ENCODE results near the gene RASSF3. TPM values are rescaled to one million over a fixed set of nuclear protein-coding genes. Genes with fewer than 3 reads are reported as not detected.

The RASSF3 gene
- total RNA-seq, 4 donors from 2014 or later, result 149 to 332 (median 182) TPM

DNA sequence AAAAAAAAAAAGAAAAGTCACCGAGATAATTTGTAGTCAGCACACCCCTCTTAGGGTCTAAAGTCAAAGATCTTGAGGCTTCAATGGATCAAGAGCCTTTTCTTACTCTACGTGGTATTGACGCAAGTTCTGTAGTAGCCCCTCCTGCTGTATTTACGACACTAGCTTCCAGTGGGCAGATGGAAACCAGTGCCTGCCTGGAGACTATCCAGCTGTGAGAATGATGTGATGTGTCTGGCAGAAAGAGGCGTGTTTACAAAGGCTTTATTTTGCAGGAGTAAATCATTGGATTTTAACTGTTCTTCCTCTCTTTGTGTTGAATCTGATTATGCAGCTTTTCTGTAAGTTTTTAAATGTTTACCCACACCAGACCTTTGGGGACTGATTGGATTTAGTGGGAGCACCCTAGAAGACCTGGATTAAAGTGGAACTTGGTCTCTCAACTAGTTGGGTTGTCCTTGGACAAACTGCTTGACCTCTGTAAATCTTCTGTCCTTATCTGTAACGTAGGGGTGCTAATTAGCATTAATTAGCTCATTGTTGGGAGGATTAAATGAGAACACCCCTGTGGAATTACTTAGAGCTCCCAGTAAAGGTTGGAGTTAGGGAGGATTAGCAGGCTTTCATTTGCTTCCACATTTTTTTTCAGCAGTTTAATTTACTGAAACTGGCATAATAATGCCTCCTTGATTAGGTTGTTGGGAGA, 72.4 kb downstream of the RASSF3 start:
- peak; percentile 72 for TF ChIP-seq EP300 (IDR thresholded peaks at IDR 0.05)
- TF ChIP-seq POLR2AphosphoS5 (IDR thresholded peaks at IDR 0.05), result peak; percentile 93
- TF ChIP-seq, protein P1, sequence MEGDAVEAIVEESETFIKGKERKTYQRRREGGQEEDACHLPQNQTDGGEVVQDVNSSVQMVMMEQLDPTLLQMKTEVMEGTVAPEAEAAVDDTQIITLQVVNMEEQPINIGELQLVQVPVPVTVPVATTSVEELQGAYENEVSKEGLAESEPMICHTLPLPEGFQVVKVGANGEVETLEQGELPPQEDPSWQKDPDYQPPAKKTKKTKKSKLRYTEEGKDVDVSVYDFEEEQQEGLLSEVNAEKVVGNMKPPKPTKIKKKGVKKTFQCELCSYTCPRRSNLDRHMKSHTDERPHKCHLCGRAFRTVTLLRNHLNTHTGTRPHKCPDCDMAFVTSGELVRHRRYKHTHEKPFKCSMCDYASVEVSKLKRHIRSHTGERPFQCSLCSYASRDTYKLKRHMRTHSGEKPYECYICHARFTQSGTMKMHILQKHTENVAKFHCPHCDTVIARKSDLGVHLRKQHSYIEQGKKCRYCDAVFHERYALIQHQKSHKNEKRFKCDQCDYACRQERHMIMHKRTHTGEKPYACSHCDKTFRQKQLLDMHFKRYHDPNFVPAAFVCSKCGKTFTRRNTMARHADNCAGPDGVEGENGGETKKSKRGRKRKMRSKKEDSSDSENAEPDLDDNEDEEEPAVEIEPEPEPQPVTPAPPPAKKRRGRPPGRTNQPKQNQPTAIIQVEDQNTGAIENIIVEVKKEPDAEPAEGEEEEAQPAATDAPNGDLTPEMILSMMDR (IDR thresholded peaks at IDR 0.05), result no peak
- H3K27ac ChIP-seq, result peak overlapping the region; percentile 62 to 90 (median 84)
- H3K36me3 ChIP-seq, result peaks cover 0 to 24% of the 10 kb centered on the region in 2 donors
- peak; percentile 82 for ATAC-seq
- WGBS, 2 donors (ENCODE audit: low coverage in 1 of 2), result 16 to 37% methylated on average over 5 to 6 of the region's 6 CpGs
- no peak overlapping the region for H3K4me3 ChIP-seq
- no peaks in the 10 kb centered on the region for H3K27me3 ChIP-seq
- H3K9me3 ChIP-seq, result no peaks in the 10 kb centered on the region
- peaks cover 6 to 84% (median 48%) of the 10 kb centered on the region in 3 donors for H3K4me1 ChIP-seq

DNA sequence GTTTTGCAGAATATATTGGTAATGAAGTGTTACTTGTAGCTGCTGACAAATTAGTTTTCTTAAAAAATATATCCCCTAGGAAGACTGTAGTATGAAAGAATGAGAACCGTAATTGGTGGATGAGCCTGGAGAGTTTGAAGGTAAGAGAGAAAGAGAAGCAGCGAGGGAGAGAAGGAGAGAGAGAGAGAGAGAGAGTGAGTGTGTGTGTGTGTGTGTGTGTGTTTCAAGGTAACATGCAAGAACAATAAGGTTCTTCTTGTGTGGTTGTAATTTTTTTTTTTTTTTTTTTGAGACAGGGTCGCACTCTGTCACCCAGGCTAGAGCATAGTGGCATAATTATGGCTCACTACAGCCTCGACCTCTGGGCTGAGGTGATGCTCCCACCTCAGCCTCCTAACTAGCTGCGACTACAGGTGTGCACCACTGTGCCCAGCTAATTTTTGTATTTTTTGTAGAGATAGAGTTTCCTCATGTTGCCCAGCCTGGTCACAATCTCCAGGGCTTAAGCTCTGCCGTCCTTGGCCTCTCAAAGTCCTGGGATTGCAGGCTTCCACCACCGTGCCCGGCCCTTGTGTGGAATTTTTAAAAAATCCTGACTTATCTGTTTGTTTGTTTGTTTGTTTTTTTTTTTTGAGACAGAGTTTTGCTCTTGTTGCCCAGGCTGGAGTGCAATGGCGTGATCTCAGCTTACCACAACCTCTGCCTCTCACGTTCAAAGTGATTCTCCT, 73.7 kb downstream of the RASSF3 start:
- Histone ChIP-seq H3K27me3 (no peaks in the 10 kb centered on the region), H3K27ac (peak overlapping the region in 2 of 4 donors; percentile 84 to 85), H3K4me1 (peaks cover 8 to 85% (median 49%) of the 10 kb centered on the region in 3 donors), H3K4me3 (no peak overlapping the region), H3K36me3 (peaks cover 0 to 24% of the 10 kb centered on the region in 2 donors), H3K9me3 (no peaks in the 10 kb centered on the region)
- 73 to 89% methylated on average over 3 to 10 of the region's 10 CpGs for WGBS, 2 donors (ENCODE audit: low coverage in 1 of 2)
- TF ChIP-seq, protein P1 (IDR thresholded peaks at IDR 0.05), result no peak
- TF ChIP-seq POLR2A (IDR thresholded peaks at IDR 0.05), result no peak
- TF ChIP-seq POLR2AphosphoS5 (IDR thresholded peaks at IDR 0.05), result no peak
- TF ChIP-seq EP300 (IDR thresholded peaks at IDR 0.05), result no peak
- no peak for ATAC-seq

DNA sequence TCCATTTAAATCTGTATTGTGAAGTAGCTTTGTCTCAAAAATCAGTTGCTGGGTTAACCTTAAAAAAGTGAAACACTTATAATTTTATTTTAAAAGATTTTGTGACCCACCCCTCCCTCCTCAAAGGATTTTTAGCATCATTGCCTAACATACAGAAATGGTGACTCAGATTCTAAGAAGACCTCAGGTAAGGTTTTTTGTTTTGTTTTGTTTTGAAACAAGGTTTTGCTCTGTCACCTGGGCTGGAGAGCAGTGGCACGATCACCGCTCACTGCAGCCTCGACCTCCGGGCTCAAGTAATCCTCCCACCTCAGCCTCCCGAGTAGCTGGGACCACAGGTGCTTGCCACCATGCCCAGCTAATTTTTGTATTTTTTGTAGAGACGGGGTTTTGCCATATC, 74.8 kb downstream of the RASSF3 start:
- Histone ChIP-seq H3K36me3 (peaks cover 0 to 24% of the 10 kb centered on the region in 2 donors), H3K4me3 (no peak overlapping the region), H3K27me3 (no peaks in the 10 kb centered on the region), H3K4me1 (peaks cover 8 to 84% (median 38%) of the 10 kb centered on the region in 3 donors), H3K9me3 (no peaks in the 10 kb centered on the region), H3K27ac (peak overlapping the region in 3 of 4 donors; percentile 13 to 43 (median 30))
- 95 to 98% methylated on average over 6 of the region's 6 CpGs for WGBS, 2 donors (ENCODE audit: low coverage in 1 of 2)
- ATAC-seq, result no peak
- TF ChIP-seq POLR2A (IDR thresholded peaks at IDR 0.05) (no peak), POLR2AphosphoS5 (IDR thresholded peaks at IDR 0.05) (no peak), EP300 (IDR thresholded peaks at IDR 0.05) (no peak)
- TF ChIP-seq, protein P1 (IDR thresholded peaks at IDR 0.05), result no peak

DNA sequence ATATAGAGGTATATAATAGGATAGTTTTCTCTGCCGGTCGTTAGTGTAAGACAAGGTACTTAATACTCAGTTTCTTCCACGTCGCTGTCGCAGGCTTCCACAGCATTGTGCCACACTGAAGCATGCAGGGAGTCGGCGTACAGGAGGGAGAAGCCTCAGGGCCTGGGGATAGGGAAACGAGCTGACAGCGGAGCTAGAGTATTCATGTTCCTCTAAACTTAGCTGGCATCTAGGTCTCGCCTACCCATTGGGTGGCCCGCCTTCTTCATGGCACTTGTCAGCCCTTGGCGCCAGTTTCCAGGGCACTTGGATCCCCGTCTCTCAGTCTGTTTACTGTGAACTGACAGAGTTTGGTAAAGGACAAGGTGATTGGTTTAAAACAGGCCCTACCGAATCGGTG, 75.3 kb downstream of the RASSF3 start:
- Histone ChIP-seq H3K4me3 (no peak overlapping the region), H3K27me3 (no peaks in the 10 kb centered on the region), H3K9me3 (no peaks in the 10 kb centered on the region), H3K27ac (peak overlapping the region in 2 of 4 donors; percentile 30 to 43), H3K36me3 (peaks cover 0 to 24% of the 10 kb centered on the region in 2 donors), H3K4me1 (peaks cover 8 to 78% (median 34%) of the 10 kb centered on the region in 3 donors)
- TF ChIP-seq, protein P1 (IDR thresholded peaks at IDR 0.05), result no peak
- TF ChIP-seq POLR2AphosphoS5 (IDR thresholded peaks at IDR 0.05) (peak; percentile 16), EP300 (IDR thresholded peaks at IDR 0.05) (no peak), POLR2A (IDR thresholded peaks at IDR 0.05) (no peak)
- no peak for ATAC-seq
- WGBS, 2 donors (ENCODE audit: low coverage in 1 of 2), result 89% methylated on average over 11 of the region's 15 CpGs; no CpG with 5 or more reads in 1 of the 2 donors

All from gastroesophageal sphincter (tissue), 4 donors.